HG03575 (cell line): Measurements from ENCODE around the gene CD1C.
"Not testable (repeated sequence)": the region's sequence is repeated elsewhere in the genome, so short reads cannot be mapped to it uniquely, and the experiment has no call there.

Experiments used
- ATAC-seq: cut with Tn5 transposase; IDR thresholded peaks from one replicate; pipeline ENCODE4 v1.9.1; 2021; ENCODE audit not compliant: unreplicated experiment, insufficient number of reproducible peaks, low FRiP score; ENCODE audit errors: extremely low read depth

Gene CD1C

DNA sequence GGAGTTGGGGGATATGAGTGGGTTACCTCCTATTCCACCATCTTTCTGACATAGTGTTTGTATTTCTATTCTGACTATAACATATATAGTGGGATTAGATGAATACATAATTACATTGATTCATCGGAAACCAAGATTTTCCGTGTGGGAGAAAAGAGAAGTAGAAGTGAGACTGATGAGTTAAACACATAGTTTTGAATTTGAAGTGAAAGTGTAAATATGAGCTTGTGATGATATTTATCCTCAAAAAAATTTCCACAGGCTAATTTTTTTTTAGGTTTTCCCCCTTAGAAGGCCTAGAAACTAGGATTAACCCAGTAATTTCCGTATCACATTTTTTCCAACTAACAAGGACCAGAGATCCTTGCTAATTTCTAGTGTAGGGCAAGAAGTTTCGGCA is 34.7 kb downstream of the CD1C start:
- ATAC-seq = no peak

DNA sequence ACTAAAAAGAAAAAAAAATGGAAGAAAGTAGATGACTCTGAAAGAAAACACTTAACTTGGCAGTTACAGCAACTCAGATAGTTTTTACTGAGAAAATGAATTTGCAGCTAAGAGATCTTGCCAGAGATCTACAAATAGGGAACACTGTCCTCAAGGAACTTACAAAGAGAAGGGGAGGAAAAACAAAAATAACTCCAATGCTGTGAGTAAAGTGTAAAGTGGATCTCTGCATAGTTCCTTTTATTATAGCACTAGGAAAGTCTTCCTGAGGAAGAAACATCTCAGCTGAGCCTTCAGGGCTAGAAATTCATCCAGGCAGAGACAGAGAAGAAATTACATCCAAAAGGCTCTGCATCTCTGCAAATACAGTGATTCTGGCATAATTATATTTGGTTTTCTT is 37.8 kb downstream of the CD1C start:
- no peak for ATAC-seq

DNA sequence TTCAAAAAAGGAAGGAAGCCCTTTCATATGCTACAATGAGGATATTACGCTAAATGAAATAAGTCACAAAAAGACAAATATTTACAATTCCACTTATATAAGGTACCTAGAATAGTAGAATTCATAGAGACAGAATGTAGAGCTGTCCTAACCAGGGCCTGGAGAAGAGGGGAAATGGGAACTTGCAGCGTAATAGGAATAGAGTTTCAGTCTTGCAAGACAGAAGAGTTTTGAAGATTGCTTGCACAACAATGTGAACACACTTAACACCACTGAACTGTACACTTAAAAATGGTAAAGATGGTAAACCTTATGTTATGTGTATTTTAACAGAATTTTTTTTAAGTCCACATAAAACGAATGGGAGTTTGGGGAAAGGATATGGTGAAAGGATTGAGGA is 38.7 kb downstream of the CD1C start:
- no peak for ATAC-seq

DNA sequence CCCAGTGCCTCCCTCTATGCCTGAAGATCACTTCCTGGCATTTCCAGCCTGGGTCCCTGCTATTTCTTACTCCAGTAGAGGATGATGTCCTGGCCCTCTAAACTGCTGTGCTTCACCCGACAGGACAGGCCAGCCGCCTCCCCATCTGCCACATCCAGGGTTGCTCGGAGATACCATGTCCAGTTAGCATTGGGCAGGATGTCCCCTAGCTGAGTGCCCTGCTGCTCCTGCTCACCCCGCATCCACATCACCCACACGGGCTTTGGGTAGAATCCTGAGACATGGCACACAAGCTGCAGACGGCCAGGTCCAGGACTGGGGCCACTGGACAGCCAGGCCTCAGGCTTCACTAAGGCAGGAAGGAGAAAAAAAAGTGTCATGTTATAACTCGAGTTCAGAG is 39.6 kb downstream of the CD1C start:
- no peak for ATAC-seq

DNA sequence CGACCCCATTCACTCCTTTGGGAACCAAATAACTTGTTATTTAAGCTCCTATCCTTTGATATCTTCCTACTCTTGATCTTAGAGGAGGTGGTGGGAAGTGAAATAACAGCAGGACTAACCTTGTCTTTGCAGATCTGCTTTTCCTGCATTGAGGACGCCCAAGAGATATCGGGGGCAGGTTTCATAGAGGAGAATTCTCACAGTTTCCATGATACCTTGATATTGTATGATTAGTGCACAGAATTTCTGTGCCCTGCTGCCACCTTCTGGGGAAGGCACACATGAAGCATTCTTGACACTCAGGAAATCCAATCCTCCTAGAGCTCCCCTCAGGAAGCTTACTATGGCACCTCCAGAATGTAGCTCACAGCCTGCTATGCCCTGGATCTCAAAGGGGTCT is 40.0 kb downstream of the CD1C start:
- no peak for ATAC-seq

DNA sequence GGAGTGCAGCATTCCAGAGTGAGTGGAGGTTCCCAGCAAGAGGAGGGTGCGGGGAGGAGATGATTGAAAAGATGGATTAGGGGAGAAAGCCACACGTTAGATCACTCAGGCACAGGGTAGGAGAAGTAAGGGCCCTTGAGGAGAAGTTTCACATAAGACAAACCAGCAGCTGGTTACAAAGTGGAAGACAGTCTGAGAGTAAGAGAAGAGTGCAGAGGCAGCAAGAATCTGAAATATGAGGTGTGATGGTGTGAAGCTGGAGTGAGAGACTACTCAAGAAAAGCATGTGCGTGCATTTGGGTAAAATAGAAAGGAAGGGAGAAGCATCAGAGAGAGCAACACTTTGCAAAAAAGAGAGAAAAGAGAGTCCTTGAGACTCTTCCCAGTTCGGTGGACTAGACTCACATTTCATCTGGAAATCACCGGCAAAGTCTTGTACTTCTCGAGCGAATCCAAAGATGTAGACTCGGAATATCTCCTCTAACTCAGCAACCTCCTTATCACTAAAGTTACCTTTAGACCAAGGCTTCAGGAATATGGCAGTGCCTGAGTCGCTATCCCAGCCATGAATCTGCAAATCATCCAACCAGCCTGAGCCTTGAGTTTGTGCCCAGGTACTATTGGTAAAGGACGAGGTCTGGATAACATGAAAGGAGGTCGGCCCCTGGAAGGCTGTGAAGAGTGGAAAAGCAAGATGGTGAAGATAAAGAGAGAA is 40.8 kb downstream of the CD1C start:
- ATAC-seq = no peak

DNA sequence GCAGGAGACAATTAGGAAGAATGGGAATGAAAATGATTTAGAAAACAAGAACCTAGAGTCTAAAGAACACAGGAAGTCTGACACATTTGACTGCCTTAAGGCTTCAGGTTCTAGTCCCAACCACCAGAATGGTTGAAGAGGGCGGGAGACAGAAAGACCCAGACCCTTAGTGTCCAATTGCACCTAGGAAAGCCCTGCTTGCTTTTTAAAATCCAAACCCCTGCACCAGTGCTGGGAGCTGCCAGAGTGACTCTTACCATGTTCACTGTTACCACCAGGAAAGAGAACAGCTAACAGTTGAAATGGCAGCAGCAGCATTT is 41.3 kb downstream of the CD1C start:
- ATAC-seq = no peak

DNA sequence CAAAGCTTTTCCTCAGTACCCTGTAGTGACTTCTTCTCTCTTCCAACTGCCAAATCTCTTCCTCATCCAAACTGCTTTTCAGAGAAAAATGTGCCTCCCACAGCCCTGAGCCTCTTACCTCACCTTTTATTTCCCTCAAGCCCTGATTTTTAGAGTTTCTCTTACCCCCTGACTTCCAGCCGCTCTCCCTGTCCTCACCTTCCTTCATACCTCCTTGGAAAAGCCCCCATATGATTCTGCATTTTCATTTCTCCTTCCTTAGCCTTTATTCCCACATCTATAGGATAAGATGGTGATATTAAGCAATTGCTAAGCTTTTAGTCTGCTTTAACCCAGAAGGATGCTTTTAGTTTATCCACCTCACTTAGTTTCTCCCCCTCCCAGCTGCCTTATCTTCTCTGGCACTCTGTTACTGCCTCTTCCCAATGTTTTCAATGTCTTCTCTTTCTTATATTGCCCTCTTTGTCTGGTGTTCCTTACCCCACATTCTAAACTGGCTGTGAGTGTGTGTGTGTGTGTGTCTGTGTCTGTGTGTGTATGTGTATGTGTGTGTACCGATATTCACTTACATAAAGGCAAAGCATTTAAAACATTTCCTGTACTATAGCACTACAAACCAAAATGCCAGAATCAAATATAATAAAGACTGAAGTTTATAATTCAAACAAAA is 41.9 kb downstream of the CD1C start, which contains the start of gene CD1B:
Gene CD1B, minus strand, starts transcription at position 51 of the 670 bp plus-strand sequence. CDS start 108 bp downstream, outside the sequence.
- no peak for ATAC-seq

DNA sequence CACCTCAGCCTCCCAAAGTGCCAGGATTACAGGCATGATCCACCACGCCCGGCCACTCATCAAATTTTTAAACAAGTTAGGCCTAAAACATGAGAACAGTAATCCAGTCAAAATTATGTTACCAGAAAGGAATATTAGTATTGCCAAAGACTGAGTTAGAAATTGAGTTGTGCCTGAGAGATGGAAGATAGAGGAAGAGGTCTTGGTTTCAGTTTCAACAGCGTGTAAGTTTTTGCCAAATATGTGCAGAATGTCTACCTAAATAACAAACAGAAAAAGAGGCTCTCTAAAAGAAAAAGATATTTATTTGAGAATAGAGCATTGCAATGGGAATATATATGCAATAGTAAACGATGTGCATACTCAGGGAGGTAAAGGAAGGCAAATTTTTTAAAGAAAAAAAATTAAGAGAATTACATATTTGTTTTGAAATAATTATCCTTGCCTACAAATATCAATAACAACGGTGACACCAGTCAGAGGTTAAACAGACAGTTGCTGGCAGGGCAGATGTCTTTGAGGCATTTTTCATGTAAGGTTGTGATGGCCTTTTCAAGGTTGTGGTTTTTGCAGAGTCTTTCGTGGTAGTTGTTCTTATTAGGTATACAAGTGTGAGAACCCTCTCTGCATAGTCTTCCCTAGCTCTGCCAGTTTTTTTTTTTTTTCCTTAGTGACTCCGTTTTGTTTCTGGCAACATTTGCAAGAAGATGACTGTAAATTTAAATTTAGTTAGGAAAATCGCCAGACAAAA is 43.9 kb downstream of the CD1C start:
- ATAC-seq = no peak

DNA sequence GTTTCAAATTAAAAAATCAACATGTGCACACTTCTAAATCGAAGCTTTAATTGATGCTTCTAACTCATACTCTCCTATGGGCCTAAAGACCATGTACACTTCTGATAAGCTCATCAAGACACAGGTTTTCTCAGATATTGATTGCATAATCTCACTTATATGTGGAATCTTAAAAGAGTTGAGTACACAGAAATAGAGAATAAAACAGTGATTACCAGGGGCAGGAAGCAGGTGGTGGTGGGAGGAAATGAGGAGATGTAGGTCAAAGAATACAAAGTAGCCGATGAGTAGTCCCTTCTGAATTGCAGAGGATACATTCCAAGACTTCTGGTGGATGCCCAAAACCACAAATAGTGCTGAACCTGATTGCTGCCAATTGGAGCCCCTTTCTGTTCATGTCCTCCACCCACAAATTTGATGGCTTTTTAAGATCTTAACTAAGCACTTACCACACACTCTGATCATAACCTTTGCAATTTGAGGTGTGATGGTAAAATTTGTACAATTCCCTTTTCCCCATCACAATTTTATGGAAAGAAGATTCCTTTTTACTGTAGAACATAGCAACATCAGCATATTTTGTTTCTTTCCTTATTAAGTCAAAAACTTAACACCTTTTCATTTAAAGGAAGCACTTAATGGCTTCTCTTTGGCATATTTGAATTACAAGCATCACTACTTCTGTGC is 44.9 kb downstream of the CD1C start:
- no peak for ATAC-seq

DNA sequence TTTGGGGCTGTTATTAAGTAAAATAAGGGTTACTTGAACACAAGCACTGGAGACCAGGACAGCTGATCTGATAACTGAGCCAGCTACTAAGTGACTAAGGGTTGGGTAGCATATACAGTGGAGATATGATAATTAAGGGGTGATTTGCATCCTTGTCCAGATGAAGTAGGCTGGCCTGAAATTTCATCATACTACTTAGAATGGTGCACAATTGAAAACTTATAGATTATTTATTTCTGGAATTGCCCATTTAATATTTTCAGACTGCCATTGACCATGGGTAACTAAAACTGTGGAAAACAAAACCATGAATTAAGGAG is 45.5 kb downstream of the CD1C start:
- no peak for ATAC-seq

DNA sequence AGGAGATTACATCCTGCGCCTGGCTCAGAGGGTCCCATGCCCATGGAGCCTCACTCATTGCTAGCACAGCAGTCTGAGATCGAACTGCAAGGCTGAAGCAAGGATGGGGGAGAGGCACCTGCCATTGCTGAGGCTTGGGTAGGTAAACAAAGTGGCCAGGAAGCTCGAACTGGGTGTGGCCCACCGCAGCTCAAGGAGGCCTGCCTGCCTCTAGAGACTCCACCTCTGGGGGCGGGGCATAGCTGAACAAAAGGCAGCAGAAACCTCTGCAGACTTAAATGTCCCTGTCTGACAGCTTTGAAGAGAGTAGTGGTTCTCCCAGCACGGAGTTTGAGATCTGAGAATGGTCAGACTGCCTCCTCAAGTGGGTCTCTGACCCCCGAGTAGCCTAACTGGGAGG is 46.7 kb downstream of the CD1C start:
- not testable (repeated sequence) for ATAC-seq
